ENCODE data around the gene CD8B. TPM values are rescaled to one million over a fixed set of nuclear protein-coding genes. Genes with fewer than 3 reads are reported as not detected.
A peak's percentile ranks its signal among the peaks of the same experiment; 100 is the strongest.

The CD8B gene
- total RNA-seq, 4 donors from 2014 or later = 0.23 to 2.2 TPM; not detected in 2

DNA sequence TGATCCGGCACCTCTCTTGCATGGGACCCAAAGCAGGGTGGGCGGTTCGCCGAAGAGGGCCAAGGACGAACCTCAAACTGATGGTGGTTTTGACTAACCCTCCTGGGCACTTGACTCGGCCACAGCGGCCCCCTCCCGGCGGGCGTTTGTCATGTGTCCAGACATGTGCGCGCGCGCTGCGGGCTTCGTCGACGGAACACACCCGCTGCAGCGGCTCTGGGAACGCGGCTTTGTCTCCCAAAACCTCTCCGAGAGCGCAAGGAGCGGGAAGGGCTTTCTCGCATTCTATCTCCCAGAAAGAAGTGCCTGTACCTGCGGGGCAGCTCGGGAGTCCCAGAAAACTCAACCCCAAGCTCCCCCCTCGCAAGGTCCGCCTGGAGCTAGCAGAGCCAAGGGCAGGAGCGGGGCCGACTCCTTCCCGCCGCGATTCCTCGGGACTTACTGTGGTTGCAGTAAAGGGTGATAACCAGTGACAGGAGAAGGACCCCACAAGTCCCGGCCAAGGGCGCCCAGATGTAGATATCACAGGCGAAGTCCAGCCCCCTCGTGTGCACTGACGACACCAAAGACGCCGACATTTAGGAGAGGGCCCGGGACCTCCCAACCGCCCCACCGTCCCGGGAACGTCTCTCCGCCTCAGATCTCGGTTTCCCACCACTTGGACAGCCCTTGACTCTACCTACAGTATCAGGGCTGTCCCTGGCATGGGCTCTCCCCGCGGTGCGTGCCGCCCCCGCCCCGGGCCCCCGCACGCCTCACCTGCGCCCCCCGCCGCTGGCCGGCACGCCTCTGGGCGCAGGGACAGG lies 72.6 kb downstream of the CD8B start:
- ATAC-seq = no peak
- Histone ChIP-seq H3K27ac (no peak overlapping the region), H3K36me3 (no peaks in the 10 kb centered on the region), H3K27me3 (peaks cover 54 to 67% (median 56%) of the 10 kb centered on the region in 3 donors), H3K9me3 (no peaks in the 10 kb centered on the region), H3K4me3 (peak overlapping the region in 3 of 4 donors; percentile 8 to 14 (median 13)), H3K4me1 (peaks cover 7 to 17% of the 10 kb centered on the region in 2 donors)
- TF ChIP-seq POLR2A (IDR thresholded peaks at IDR 0.05) = no peak
- TF ChIP-seq, protein P1, sequence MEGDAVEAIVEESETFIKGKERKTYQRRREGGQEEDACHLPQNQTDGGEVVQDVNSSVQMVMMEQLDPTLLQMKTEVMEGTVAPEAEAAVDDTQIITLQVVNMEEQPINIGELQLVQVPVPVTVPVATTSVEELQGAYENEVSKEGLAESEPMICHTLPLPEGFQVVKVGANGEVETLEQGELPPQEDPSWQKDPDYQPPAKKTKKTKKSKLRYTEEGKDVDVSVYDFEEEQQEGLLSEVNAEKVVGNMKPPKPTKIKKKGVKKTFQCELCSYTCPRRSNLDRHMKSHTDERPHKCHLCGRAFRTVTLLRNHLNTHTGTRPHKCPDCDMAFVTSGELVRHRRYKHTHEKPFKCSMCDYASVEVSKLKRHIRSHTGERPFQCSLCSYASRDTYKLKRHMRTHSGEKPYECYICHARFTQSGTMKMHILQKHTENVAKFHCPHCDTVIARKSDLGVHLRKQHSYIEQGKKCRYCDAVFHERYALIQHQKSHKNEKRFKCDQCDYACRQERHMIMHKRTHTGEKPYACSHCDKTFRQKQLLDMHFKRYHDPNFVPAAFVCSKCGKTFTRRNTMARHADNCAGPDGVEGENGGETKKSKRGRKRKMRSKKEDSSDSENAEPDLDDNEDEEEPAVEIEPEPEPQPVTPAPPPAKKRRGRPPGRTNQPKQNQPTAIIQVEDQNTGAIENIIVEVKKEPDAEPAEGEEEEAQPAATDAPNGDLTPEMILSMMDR (IDR thresholded peaks at IDR 0.05 in 4 of 5, conservative IDR thresholded peaks at IDR 0.05 in 1 of 5) = no peak
- in situ Hi-C loops (cut with MboI; ENCODE audit: low sequenced_read_pairs in 4 of 4) = no loop called here
- no peak for DNase-seq
- intact Hi-C loops (cut with DNase I; ENCODE audit: low total_unique reads) = no loop called here

DNA sequence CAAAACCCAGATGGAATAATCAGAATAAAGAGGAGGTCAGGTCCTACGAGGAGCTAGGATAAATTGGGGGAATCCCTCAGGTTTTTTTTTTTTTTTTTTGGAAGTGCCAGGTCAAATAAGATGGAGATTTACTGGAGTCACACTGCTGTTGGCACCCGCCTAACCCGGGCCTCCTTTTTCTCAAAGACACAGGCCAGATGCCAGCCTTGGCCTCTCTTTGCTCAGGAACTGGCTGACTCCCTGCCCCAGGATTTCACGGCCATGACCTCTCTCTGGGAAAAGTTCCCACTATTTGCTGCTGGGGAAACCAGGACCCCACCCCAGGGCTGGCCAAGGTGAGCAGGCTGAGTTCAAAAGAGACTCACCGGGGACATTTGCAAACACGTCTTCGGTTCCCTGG lies 73.5 kb downstream of the CD8B start:
- Histone ChIP-seq H3K4me3 (peak overlapping the region in 1 of 4 donors; percentile 8), H3K9me3 (no peaks in the 10 kb centered on the region), H3K27me3 (peaks cover 48 to 58% (median 50%) of the 10 kb centered on the region in 3 donors), H3K4me1 (peaks cover 7 to 17% of the 10 kb centered on the region in 2 donors), H3K27ac (no peak overlapping the region), H3K36me3 (no peaks in the 10 kb centered on the region)
- TF ChIP-seq, protein P1 (IDR thresholded peaks at IDR 0.05 in 4 of 5, conservative IDR thresholded peaks at IDR 0.05 in 1 of 5) = no peak
- no peak for TF ChIP-seq POLR2A (IDR thresholded peaks at IDR 0.05)
- ATAC-seq = no peak
- in situ Hi-C loops (cut with MboI; ENCODE audit: low sequenced_read_pairs in 4 of 4) = no loop called here
- intact Hi-C loops (cut with DNase I; ENCODE audit: low total_unique reads) = no loop called here
- DNase-seq = no peak

DNA sequence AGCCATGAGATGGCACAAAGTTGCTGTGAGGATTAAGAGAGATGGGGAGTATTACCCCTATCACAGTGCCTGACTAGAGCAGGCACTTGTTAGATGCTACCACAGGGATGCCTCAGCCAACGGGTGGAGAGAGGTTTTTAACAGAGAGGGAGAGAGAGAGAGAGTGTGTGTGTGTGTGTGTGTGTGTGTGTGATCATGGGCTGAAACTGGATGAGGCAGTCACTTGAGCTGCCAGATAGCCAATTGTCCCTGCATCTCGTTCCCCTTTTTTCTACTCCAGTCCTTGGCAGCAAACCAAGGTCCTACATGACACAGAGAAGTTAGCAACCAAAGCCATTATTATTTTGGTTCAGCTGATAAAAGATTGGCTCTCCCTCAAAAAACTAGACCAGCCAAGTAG lies 74.0 kb downstream of the CD8B start:
- H3K9me3 ChIP-seq = no peaks in the 10 kb centered on the region
- H3K36me3 ChIP-seq = no peaks in the 10 kb centered on the region
- H3K4me3 ChIP-seq = no peak overlapping the region
- in situ Hi-C loops (cut with MboI; ENCODE audit: low sequenced_read_pairs in 4 of 4) = no loop called here
- H3K4me1 ChIP-seq = peaks cover 7 to 17% of the 10 kb centered on the region in 2 donors
- DNase-seq (no peak), ATAC-seq (no peak)
- no peak overlapping the region for H3K27ac ChIP-seq
- intact Hi-C loops (cut with DNase I; ENCODE audit: low total_unique reads) = no loop called here
- H3K27me3 ChIP-seq = peaks cover 44 to 54% (median 47%) of the 10 kb centered on the region in 3 donors
- TF ChIP-seq POLR2A (IDR thresholded peaks at IDR 0.05) = no peak
- TF ChIP-seq, protein P1 (IDR thresholded peaks at IDR 0.05 in 4 of 5, conservative IDR thresholded peaks at IDR 0.05 in 1 of 5) = no peak

DNA sequence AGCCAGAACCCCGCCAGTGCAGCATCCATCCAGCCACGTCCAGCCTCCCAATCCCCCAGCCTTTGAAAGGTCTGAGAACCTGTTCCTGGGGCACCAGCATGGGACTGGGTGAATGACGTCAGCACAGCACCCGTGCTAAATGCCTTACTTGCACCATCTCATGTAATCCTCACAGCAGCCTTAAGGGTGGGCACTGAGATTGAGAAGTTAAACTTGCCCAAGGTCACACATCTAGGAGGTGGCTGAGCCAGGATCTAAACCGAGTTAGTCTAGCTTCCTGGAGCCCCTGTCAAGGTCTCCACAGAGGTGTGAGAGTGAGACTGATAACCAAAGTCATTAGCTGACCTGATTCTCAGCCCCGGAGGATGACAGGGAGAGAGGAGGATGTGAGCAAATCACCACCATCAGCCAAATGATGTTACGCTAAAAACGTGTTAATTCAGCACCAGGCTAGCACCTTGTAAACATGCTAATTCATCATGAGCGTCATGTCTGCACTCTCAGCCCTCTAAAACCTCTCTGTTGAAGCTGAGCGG lies 75.6 kb downstream of the CD8B start:
- Histone ChIP-seq H3K27me3 (peaks cover 28 to 37% (median 31%) of the 10 kb centered on the region in 3 donors), H3K9me3 (no peaks in the 10 kb centered on the region), H3K4me1 (peaks cover 7 to 17% of the 10 kb centered on the region in 2 donors), H3K36me3 (no peaks in the 10 kb centered on the region), H3K27ac (no peak overlapping the region), H3K4me3 (no peak overlapping the region)
- DNase-seq (no peak), ATAC-seq (no peak)
- TF ChIP-seq, protein P1 (IDR thresholded peaks at IDR 0.05 in 4 of 5, conservative IDR thresholded peaks at IDR 0.05 in 1 of 5) = no peak
- no peak for TF ChIP-seq POLR2A (IDR thresholded peaks at IDR 0.05)
- in situ Hi-C loops (cut with MboI; ENCODE audit: low sequenced_read_pairs in 4 of 4) = no loop called here
- intact Hi-C loops (cut with DNase I; ENCODE audit: low total_unique reads) = no loop called here

Measured in gastrocnemius medialis (tissue), 4 donors.